GM23338 (cell line): ENCODE measurements around the gene CCL8. TPM values are rescaled to one million over a fixed set of nuclear protein-coding genes. Genes with fewer than 3 reads are reported as not detected.

Experiments used
- ATAC-seq: fragments of 200-7000 bp; cut with Tn5 transposase; 3 replicates; pipeline ENCODE4 v1.9.1; 2020
- DNase-seq: peaks from one replicate; pipeline ENCODE4 v3.0.0-alpha.2; 2015; ENCODE audit warnings: low spot score
- H2AFZ ChIP-seq: fragments of 200-600 bp; sonication (generic); 2 replicates; pipeline ENCODE4 v1.8.0; 2016; ENCODE audit warnings: antibody characterized with exemption, mild to moderate bottlenecking, moderate library complexity
- H3F3A ChIP-seq: fragments of 200-600 bp; sonication (generic); replicated peaks from 2 replicates; pipeline ENCODE4 v1.8.0; 2017; ENCODE audit warnings: antibody characterized with exemption, mixed run types, low read depth
- H3K27ac ChIP-seq: fragments of 200-600 bp; sonication (generic); 2 replicates; pipeline ENCODE4 v1.6.1; 2016; ENCODE audit warnings: low read depth
- H3K27me3 ChIP-seq: fragments of 200-600 bp; sonication (generic); 2 replicates; pipeline ENCODE4 v1.8.0; 2016; ENCODE audit warnings: mild to moderate bottlenecking, mixed run types, moderate library complexity; ENCODE audit not compliant: insufficient read depth
- H3K36me3 ChIP-seq: fragments of 200-600 bp; sonication (generic); 2 replicates; pipeline ENCODE4 v1.8.0; 2016; ENCODE audit warnings: mild to moderate bottlenecking; ENCODE audit not compliant: insufficient read depth
- H3K4me1 ChIP-seq: fragments of 200-600 bp; sonication (generic); 2 replicates; pipeline ENCODE4 v1.8.0; 2016; ENCODE audit warnings: mild to moderate bottlenecking, moderate library complexity; ENCODE audit not compliant: insufficient read depth
- H3K4me2 ChIP-seq: fragments of 200-600 bp; sonication (generic); 2 replicates; pipeline ENCODE4 v1.7.1; 2017; ENCODE audit warnings: mixed run types
- H3K4me3 ChIP-seq: fragments of 200-600 bp; sonication (generic); 2 replicates; pipeline ENCODE4 v1.6.1; 2016; ENCODE audit warnings: mixed run types
- H3K79me2 ChIP-seq: fragments of 200-600 bp; sonication (generic); replicated peaks from 2 replicates; pipeline ENCODE4 v1.8.0; 2017; ENCODE audit warnings: mild to moderate bottlenecking; ENCODE audit not compliant: insufficient read depth
- H3K9me2 ChIP-seq: fragments of 200-600 bp; sonication (generic); 2 replicates; pipeline ENCODE4 v1.8.0; 2017; ENCODE audit not compliant: insufficient read depth
- H4K20me1 ChIP-seq: fragments of 200-600 bp; sonication (generic); replicated peaks from 2 replicates; pipeline ENCODE4 v1.8.0; 2017; ENCODE audit warnings: mild to moderate bottlenecking; ENCODE audit not compliant: insufficient read depth
- H3K27ac Mint-ChIP-seq: 2 replicates; pipeline ENCODE4 v1.8.0; 2020; ENCODE audit warnings: inconsistent platforms, mild to moderate bottlenecking, moderate library complexity, mixed read lengths
- H3K27me3 Mint-ChIP-seq: 3 replicates; pipeline ENCODE4 v1.8.0; 2022; ENCODE audit warnings: low read depth, mild to moderate bottlenecking, moderate library complexity, mixed read lengths, inconsistent platforms; ENCODE audit not compliant: insufficient read depth, poor library complexity
- H3K36me3 Mint-ChIP-seq: 3 replicates; pipeline ENCODE4 v1.8.0; 2021; ENCODE audit warnings: low read depth, mild to moderate bottlenecking, inconsistent platforms, moderate library complexity, mixed read lengths
- H3K4me1 Mint-ChIP-seq: 3 replicates; pipeline ENCODE4 v1.8.0; 2020; ENCODE audit warnings: mild to moderate bottlenecking, inconsistent platforms, mixed read lengths
- H3K4me3 Mint-ChIP-seq: 3 replicates; pipeline ENCODE4 v1.8.0; 2021; ENCODE audit warnings: moderate library complexity, mild to moderate bottlenecking, inconsistent platforms, mixed read lengths
- H3K9me3 Mint-ChIP-seq: 3 replicates; pipeline ENCODE4 v1.8.0; 2020; ENCODE audit warnings: moderate library complexity, mild to moderate bottlenecking, inconsistent platforms, mixed read lengths
- CREB1 ChIP-seq: fragments of 250-450 bp; sonication (Bioruptor Pico); IDR thresholded peaks from 2 replicates; pipeline ENCODE4 v1.5.0; 2020; ENCODE audit warnings: low read depth, mild to moderate bottlenecking, moderate library complexity
- EZH2 ChIP-seq: fragments of 200-600 bp; sonication (generic); IDR thresholded peaks from one replicate; pipeline ENCODE4 v1.8.0; 2017; ENCODE audit warnings: antibody characterized with exemption, mild to moderate bottlenecking, low read depth; ENCODE audit not compliant: unreplicated experiment
- EZH2phosphoT487 ChIP-seq: fragments of 200-600 bp; sonication (generic); IDR thresholded peaks from one replicate; pipeline ENCODE4 v1.8.1; 2018; ENCODE audit warnings: antibody characterized with exemption; ENCODE audit not compliant: unreplicated experiment
- JUNB ChIP-seq: IDR thresholded peaks from one replicate; pipeline ENCODE4 v1.6.1; 2016; ENCODE audit warnings: antibody characterized with exemption; ENCODE audit not compliant: unreplicated experiment
- NANOG ChIP-seq: IDR thresholded peaks from 2 replicates; pipeline ENCODE4 v1.6.1; 2016; ENCODE audit warnings: antibody characterized with exemption, borderline replicate concordance
- POLR2AphosphoS5 ChIP-seq: IDR thresholded peaks from 2 replicates; pipeline ENCODE4 v1.6.1; 2016; ENCODE audit warnings: antibody characterized with exemption, low read depth
- ZNF114 ChIP-seq: fragments of 250-450 bp; sonication (Bioruptor Pico); IDR thresholded peaks from 2 replicates; pipeline ENCODE4 v1.5.0; 2020; ENCODE audit warnings: mild to moderate bottlenecking, moderate library complexity
- ZNF331 ChIP-seq: fragments of 250-450 bp; sonication (Bioruptor Pico); IDR thresholded peaks from 2 replicates; pipeline ENCODE4 v1.5.0; 2020; ENCODE audit warnings: low read depth, mild to moderate bottlenecking, moderate library complexity
- polyA plus RNA-seq: library from polyadenylated mRNA; unstranded; fragments of >200 nt; fragmentation: Nextera tagmentation; extraction: Ambion mirVana; gene quantifications from 2 replicates; pipeline ENCODE4 v1.2.1, GENCODE V29; 2016
- total RNA-seq: library from RNA; depleted of rRNA; stranded (reverse); fragments of >200 nt; shearing (Covaris generic); gene quantifications from 2 replicates; pipeline ENCODE4 v1.2.3, GENCODE V29; 2014
- TF ChIP-seq, protein P1 (sequence below): IDR thresholded peaks from 2 replicates; pipeline ENCODE4 v1.6.1; 2016; ENCODE audit warnings: antibody characterized with exemption
- TF ChIP-seq, protein P2 (sequence below), 2 experiments: fragments of 200-600 bp in 1 of 2; sonication (generic) in 1 of 2; conservative IDR thresholded peaks; 2 replicates each; pipeline versions ENCODE4 v1.5.1 to v1.6.1; 2016 to 2017; ENCODE audit warnings: antibody characterized with exemption in 2 of 2, low read depth in 2 of 2, mild to moderate bottlenecking in 2 of 2, moderate library complexity in 1 of 2

The CCL8 gene
- total and polyA plus RNA-seq, 2 experiments from 2014 or later: not detected

GRCh38 chr17:34366529-34367107 is 47.4 kb downstream of the CCL8 start:
- Mint-ChIP-seq H3K4me1 (peaks cover 9% of the 10 kb centered on the region; the same call in 2 of the 3 replicates), H3K36me3 (no peaks in the 10 kb centered on the region), H3K4me3 (no peak overlapping the region), H3K27ac (no peak overlapping the region), H3K27me3 (peaks cover 10% of the 10 kb centered on the region), H3K9me3 (no peaks in the 10 kb centered on the region)
- Histone ChIP-seq H3K4me1 (no peaks in the 10 kb centered on the region), H3F3A (no peaks in the 10 kb centered on the region), H3K27me3 (no peaks in the 10 kb centered on the region), H3K9me2 (0 out of 2 replicates have a peak, but pooled peaks cover 6% of the 10 kb centered on the region), H3K36me3 (no peaks in the 10 kb centered on the region), H3K4me2 (no peak overlapping the region), H3K27ac (no peak overlapping the region), H2AFZ (no peak overlapping the region), H4K20me1 (no peaks in the 10 kb centered on the region), H3K4me3 (no peak overlapping the region), H3K79me2 (no peaks in the 10 kb centered on the region)
- ATAC-seq (no peak), DNase-seq (no peak)
- TF ChIP-seq EZH2phosphoT487: no peak

GRCh38 chr17:34367486-34368195 is 48.4 kb downstream of the CCL8 start:
- H3K27ac Mint-ChIP-seq: no peak overlapping the region
- H3K4me1 Mint-ChIP-seq: peaks cover 9% of the 10 kb centered on the region; the same call in 2 of the 3 replicates
- no peak overlapping the region; the same call in 1 of the 2 replicates for H2AFZ ChIP-seq
- no peak overlapping the region for H3K27ac ChIP-seq
- H3K79me2 ChIP-seq: no peaks in the 10 kb centered on the region
- H3K9me2 ChIP-seq: 0 out of 2 replicates have a peak, but pooled peaks cover 6% of the 10 kb centered on the region
- no peaks in the 10 kb centered on the region for H3K27me3 ChIP-seq
- DNase-seq (no peak), ATAC-seq (no peak)
- no peak overlapping the region for H3K4me3 ChIP-seq
- no peaks in the 10 kb centered on the region for H3K4me1 ChIP-seq
- no peaks in the 10 kb centered on the region for H3K9me3 Mint-ChIP-seq
- no peaks in the 10 kb centered on the region for H3F3A ChIP-seq
- TF ChIP-seq, protein P1, sequence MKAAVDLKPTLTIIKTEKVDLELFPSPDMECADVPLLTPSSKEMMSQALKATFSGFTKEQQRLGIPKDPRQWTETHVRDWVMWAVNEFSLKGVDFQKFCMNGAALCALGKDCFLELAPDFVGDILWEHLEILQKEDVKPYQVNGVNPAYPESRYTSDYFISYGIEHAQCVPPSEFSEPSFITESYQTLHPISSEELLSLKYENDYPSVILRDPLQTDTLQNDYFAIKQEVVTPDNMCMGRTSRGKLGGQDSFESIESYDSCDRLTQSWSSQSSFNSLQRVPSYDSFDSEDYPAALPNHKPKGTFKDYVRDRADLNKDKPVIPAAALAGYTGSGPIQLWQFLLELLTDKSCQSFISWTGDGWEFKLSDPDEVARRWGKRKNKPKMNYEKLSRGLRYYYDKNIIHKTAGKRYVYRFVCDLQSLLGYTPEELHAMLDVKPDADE: no peak
- TF ChIP-seq, protein P2, sequence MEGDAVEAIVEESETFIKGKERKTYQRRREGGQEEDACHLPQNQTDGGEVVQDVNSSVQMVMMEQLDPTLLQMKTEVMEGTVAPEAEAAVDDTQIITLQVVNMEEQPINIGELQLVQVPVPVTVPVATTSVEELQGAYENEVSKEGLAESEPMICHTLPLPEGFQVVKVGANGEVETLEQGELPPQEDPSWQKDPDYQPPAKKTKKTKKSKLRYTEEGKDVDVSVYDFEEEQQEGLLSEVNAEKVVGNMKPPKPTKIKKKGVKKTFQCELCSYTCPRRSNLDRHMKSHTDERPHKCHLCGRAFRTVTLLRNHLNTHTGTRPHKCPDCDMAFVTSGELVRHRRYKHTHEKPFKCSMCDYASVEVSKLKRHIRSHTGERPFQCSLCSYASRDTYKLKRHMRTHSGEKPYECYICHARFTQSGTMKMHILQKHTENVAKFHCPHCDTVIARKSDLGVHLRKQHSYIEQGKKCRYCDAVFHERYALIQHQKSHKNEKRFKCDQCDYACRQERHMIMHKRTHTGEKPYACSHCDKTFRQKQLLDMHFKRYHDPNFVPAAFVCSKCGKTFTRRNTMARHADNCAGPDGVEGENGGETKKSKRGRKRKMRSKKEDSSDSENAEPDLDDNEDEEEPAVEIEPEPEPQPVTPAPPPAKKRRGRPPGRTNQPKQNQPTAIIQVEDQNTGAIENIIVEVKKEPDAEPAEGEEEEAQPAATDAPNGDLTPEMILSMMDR (conservative IDR thresholded peaks at IDR 0.05; ENCODE audit: low read depth in 2 of 2): no peak
- H3K36me3 Mint-ChIP-seq: no peaks in the 10 kb centered on the region
- no peaks in the 10 kb centered on the region for H3K36me3 ChIP-seq
- H3K4me3 Mint-ChIP-seq: no peak overlapping the region
- peaks cover 10% of the 10 kb centered on the region for H3K27me3 Mint-ChIP-seq
- no peak overlapping the region for H3K4me2 ChIP-seq
- H4K20me1 ChIP-seq: no peaks in the 10 kb centered on the region

DNA sequence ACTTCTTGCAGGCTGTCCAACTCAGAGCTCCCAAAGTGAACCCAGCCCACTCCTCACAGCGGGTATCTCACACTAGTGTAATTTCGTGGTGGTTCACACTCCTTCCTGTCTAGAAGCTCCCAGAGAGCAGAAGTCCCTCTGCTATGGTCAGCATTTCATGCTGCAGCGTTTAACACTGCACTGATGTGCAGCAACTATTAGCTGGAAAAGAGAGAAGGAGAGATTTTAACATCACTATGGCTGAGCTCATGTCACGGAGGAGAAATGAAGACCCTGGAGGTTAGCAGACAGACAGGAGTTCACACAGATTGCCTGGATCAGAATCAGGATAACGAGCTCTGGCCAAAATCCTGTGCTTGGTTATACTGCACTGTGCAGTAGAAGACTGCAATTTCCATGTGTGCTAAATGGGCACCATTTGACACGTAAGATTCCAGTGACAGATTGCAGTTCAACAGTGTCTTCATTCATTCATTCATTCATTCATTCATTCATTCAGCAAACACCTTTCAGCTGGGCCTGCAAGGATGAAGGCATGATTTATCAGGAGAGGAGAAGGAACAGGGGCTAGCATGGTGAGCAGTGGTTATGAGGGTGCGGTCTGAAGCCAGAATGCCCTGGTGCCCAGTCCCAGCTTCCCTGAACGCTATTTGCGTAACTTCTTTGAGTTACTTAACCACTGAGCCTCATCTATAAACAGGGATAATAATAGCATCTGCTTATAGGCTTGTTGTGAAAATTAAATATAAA is 49.1 kb downstream of the CCL8 start:
- Histone ChIP-seq H3K27me3 (no peaks in the 10 kb centered on the region), H3K4me2 (no peak overlapping the region), H4K20me1 (no peaks in the 10 kb centered on the region), H3K9me2 (0 out of 2 replicates have a peak, but pooled peaks cover 6% of the 10 kb centered on the region), H3F3A (no peaks in the 10 kb centered on the region), H3K27ac (no peak overlapping the region), H3K79me2 (no peaks in the 10 kb centered on the region), H3K4me3 (no peak overlapping the region), H3K4me1 (no peaks in the 10 kb centered on the region), H3K36me3 (no peaks in the 10 kb centered on the region), H2AFZ (peak overlapping the region; percentile 81; the same call in 1 of the 2 replicates)
- Mint-ChIP-seq H3K9me3 (no peaks in the 10 kb centered on the region), H3K27ac (no peak overlapping the region), H3K4me3 (no peak overlapping the region), H3K27me3 (peaks cover 10% of the 10 kb centered on the region), H3K4me1 (peaks cover 9% of the 10 kb centered on the region; the same call in 2 of the 3 replicates), H3K36me3 (no peaks in the 10 kb centered on the region)
- ATAC-seq (no peak), DNase-seq (no peak)
- TF ChIP-seq ZNF114 (CRISPR knock-in tag) (no peak), JUNB (no peak), EZH2phosphoT487 (no peak), EZH2 (no peak), CREB1 (CRISPR knock-in tag) (no peak), NANOG (no peak), ZNF331 (CRISPR knock-in tag) (no peak), POLR2AphosphoS5 (no peak)
- TF ChIP-seq, protein P2 (conservative IDR thresholded peaks at IDR 0.05; ENCODE audit: low read depth in 2 of 2): no peak
- TF ChIP-seq, protein P1: no peak
